GM23338 (cell line): ENCODE measurements around the gene CTNNA3. TPM values are rescaled to one million over a fixed set of nuclear protein-coding genes. Genes with fewer than 3 reads are reported as not detected.
A peak's percentile ranks its signal among the peaks of the same experiment; 100 is the strongest.

ENCODE experiments used
- ATAC-seq: fragments of 200-7000 bp; cut with Tn5 transposase; 3 replicates; pipeline ENCODE4 v1.9.1; 2020
- DNase-seq: peaks from one replicate; pipeline ENCODE4 v3.0.0-alpha.2; 2015; ENCODE audit warnings: low spot score
- H2AFZ ChIP-seq: fragments of 200-600 bp; sonication (generic); 2 replicates; pipeline ENCODE4 v1.8.0; 2016; ENCODE audit warnings: antibody characterized with exemption, mild to moderate bottlenecking, moderate library complexity
- H3F3A ChIP-seq: fragments of 200-600 bp; sonication (generic); replicated peaks from 2 replicates; pipeline ENCODE4 v1.8.0; 2017; ENCODE audit warnings: antibody characterized with exemption, mixed run types, low read depth
- H3K27ac ChIP-seq: fragments of 200-600 bp; sonication (generic); 2 replicates; pipeline ENCODE4 v1.6.1; 2016; ENCODE audit warnings: low read depth
- H3K27me3 ChIP-seq: fragments of 200-600 bp; sonication (generic); 2 replicates; pipeline ENCODE4 v1.8.0; 2016; ENCODE audit warnings: mild to moderate bottlenecking, mixed run types, moderate library complexity; ENCODE audit not compliant: insufficient read depth
- H3K36me3 ChIP-seq: fragments of 200-600 bp; sonication (generic); 2 replicates; pipeline ENCODE4 v1.8.0; 2016; ENCODE audit warnings: mild to moderate bottlenecking; ENCODE audit not compliant: insufficient read depth
- H3K4me1 ChIP-seq: fragments of 200-600 bp; sonication (generic); 2 replicates; pipeline ENCODE4 v1.8.0; 2016; ENCODE audit warnings: mild to moderate bottlenecking, moderate library complexity; ENCODE audit not compliant: insufficient read depth
- H3K4me2 ChIP-seq: fragments of 200-600 bp; sonication (generic); 2 replicates; pipeline ENCODE4 v1.7.1; 2017; ENCODE audit warnings: mixed run types
- H3K4me3 ChIP-seq: fragments of 200-600 bp; sonication (generic); 2 replicates; pipeline ENCODE4 v1.6.1; 2016; ENCODE audit warnings: mixed run types
- H3K79me2 ChIP-seq: fragments of 200-600 bp; sonication (generic); replicated peaks from 2 replicates; pipeline ENCODE4 v1.8.0; 2017; ENCODE audit warnings: mild to moderate bottlenecking; ENCODE audit not compliant: insufficient read depth
- H3K9me2 ChIP-seq: fragments of 200-600 bp; sonication (generic); 2 replicates; pipeline ENCODE4 v1.8.0; 2017; ENCODE audit not compliant: insufficient read depth
- H4K20me1 ChIP-seq: fragments of 200-600 bp; sonication (generic); replicated peaks from 2 replicates; pipeline ENCODE4 v1.8.0; 2017; ENCODE audit warnings: mild to moderate bottlenecking; ENCODE audit not compliant: insufficient read depth
- H3K27ac Mint-ChIP-seq: 2 replicates; pipeline ENCODE4 v1.8.0; 2020; ENCODE audit warnings: inconsistent platforms, mild to moderate bottlenecking, moderate library complexity, mixed read lengths
- H3K27me3 Mint-ChIP-seq: 3 replicates; pipeline ENCODE4 v1.8.0; 2022; ENCODE audit warnings: low read depth, mild to moderate bottlenecking, moderate library complexity, mixed read lengths, inconsistent platforms; ENCODE audit not compliant: insufficient read depth, poor library complexity
- H3K36me3 Mint-ChIP-seq: 3 replicates; pipeline ENCODE4 v1.8.0; 2021; ENCODE audit warnings: low read depth, mild to moderate bottlenecking, inconsistent platforms, moderate library complexity, mixed read lengths
- H3K4me1 Mint-ChIP-seq: 3 replicates; pipeline ENCODE4 v1.8.0; 2020; ENCODE audit warnings: mild to moderate bottlenecking, inconsistent platforms, mixed read lengths
- H3K4me3 Mint-ChIP-seq: 3 replicates; pipeline ENCODE4 v1.8.0; 2021; ENCODE audit warnings: moderate library complexity, mild to moderate bottlenecking, inconsistent platforms, mixed read lengths
- H3K9me3 Mint-ChIP-seq: 3 replicates; pipeline ENCODE4 v1.8.0; 2020; ENCODE audit warnings: moderate library complexity, mild to moderate bottlenecking, inconsistent platforms, mixed read lengths
- CREB1 ChIP-seq: fragments of 250-450 bp; sonication (Bioruptor Pico); IDR thresholded peaks from 2 replicates; pipeline ENCODE4 v1.5.0; 2020; ENCODE audit warnings: low read depth, mild to moderate bottlenecking, moderate library complexity
- EZH2 ChIP-seq: fragments of 200-600 bp; sonication (generic); IDR thresholded peaks from one replicate; pipeline ENCODE4 v1.8.0; 2017; ENCODE audit warnings: antibody characterized with exemption, mild to moderate bottlenecking, low read depth; ENCODE audit not compliant: unreplicated experiment
- EZH2phosphoT487 ChIP-seq: fragments of 200-600 bp; sonication (generic); IDR thresholded peaks from one replicate; pipeline ENCODE4 v1.8.1; 2018; ENCODE audit warnings: antibody characterized with exemption; ENCODE audit not compliant: unreplicated experiment
- JUNB ChIP-seq: IDR thresholded peaks from one replicate; pipeline ENCODE4 v1.6.1; 2016; ENCODE audit warnings: antibody characterized with exemption; ENCODE audit not compliant: unreplicated experiment
- NANOG ChIP-seq: IDR thresholded peaks from 2 replicates; pipeline ENCODE4 v1.6.1; 2016; ENCODE audit warnings: antibody characterized with exemption, borderline replicate concordance
- POLR2AphosphoS5 ChIP-seq: IDR thresholded peaks from 2 replicates; pipeline ENCODE4 v1.6.1; 2016; ENCODE audit warnings: antibody characterized with exemption, low read depth
- STAT1 ChIP-seq: IDR thresholded peaks from one replicate; pipeline ENCODE4 v1.6.1; 2016; ENCODE audit warnings: antibody characterized with exemption; ENCODE audit not compliant: unreplicated experiment
- ZNF114 ChIP-seq: fragments of 250-450 bp; sonication (Bioruptor Pico); IDR thresholded peaks from 2 replicates; pipeline ENCODE4 v1.5.0; 2020; ENCODE audit warnings: mild to moderate bottlenecking, moderate library complexity
- ZNF331 ChIP-seq: fragments of 250-450 bp; sonication (Bioruptor Pico); IDR thresholded peaks from 2 replicates; pipeline ENCODE4 v1.5.0; 2020; ENCODE audit warnings: low read depth, mild to moderate bottlenecking, moderate library complexity
- polyA plus RNA-seq: library from polyadenylated mRNA; unstranded; fragments of >200 nt; fragmentation: Nextera tagmentation; extraction: Ambion mirVana; gene quantifications from 2 replicates; pipeline ENCODE4 v1.2.1, GENCODE V29; 2016
- total RNA-seq: library from RNA; depleted of rRNA; stranded (reverse); fragments of >200 nt; shearing (Covaris generic); gene quantifications from 2 replicates; pipeline ENCODE4 v1.2.3, GENCODE V29; 2014
- TF ChIP-seq, protein P1 (sequence below): IDR thresholded peaks from 2 replicates; pipeline ENCODE4 v1.6.1; 2016; ENCODE audit warnings: antibody characterized with exemption
- TF ChIP-seq, protein P2 (sequence below): IDR thresholded peaks from one replicate; pipeline ENCODE4 v1.6.1; 2018; ENCODE audit warnings: antibody characterized with exemption; ENCODE audit not compliant: unreplicated experiment
- TF ChIP-seq, protein P3 (sequence below): fragments of 250-450 bp; sonication (Bioruptor Pico); IDR thresholded peaks from 2 replicates; pipeline ENCODE4 v1.5.0; 2020; ENCODE audit warnings: mild to moderate bottlenecking, moderate library complexity
- TF ChIP-seq, protein P4 (sequence below), 2 experiments: fragments of 200-600 bp in 1 of 2; sonication (generic) in 1 of 2; conservative IDR thresholded peaks; 2 replicates each; pipeline versions ENCODE4 v1.5.1 to v1.6.1; 2016 to 2017; ENCODE audit warnings: antibody characterized with exemption in 2 of 2, low read depth in 2 of 2, mild to moderate bottlenecking in 2 of 2, moderate library complexity in 1 of 2

Gene CTNNA3
- total and polyA plus RNA-seq, 2 experiments from 2014 or later: 0.71 to 3.3 TPM

DNA sequence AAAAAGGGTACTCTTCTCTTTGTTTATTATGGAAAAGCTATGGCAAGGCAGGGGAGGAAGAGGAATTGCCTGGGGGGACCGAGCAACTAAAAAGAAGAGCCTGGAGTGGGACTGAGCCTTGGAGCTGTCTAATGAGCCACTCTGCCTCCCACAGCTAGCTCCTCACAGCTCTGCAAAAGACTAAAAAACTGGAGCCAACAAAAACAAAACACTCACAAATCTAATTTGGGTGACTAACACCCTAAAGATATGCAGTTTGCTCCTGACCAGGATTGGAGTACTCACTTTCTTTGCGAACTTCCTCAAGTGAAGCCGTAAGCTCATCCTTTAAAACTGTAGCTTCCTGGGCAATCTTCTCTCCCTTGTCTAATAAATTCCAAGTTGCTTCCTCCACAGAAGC, 89.4 kb downstream of the CTNNA3 start:
- no peak for ATAC-seq
- Histone ChIP-seq H3K4me1 (peaks cover 11% of the 10 kb centered on the region; the same call in 1 of the 2 replicates), H3K27ac (peak overlapping the region; percentile 17; the same call in 1 of the 2 replicates), H3K27me3 (no peaks in the 10 kb centered on the region), H4K20me1 (no peaks in the 10 kb centered on the region), H3K36me3 (no peaks in the 10 kb centered on the region), H3K4me3 (no peak overlapping the region), H3K4me2 (no peak overlapping the region), H3K9me2 (no peaks in the 10 kb centered on the region; the same call in 1 of the 2 replicates), H3K79me2 (no peaks in the 10 kb centered on the region), H2AFZ (peak overlapping the region; percentile 60), H3F3A (no peaks in the 10 kb centered on the region)
- Mint-ChIP-seq H3K27me3 (peaks cover 3% of the 10 kb centered on the region), H3K9me3 (no peaks in the 10 kb centered on the region), H3K36me3 (no peaks in the 10 kb centered on the region), H3K27ac (no peak overlapping the region), H3K4me3 (no peak overlapping the region), H3K4me1 (peaks cover 22% of the 10 kb centered on the region)
- no peak for TF ChIP-seq POLR2AphosphoS5
- TF ChIP-seq, protein P1, sequence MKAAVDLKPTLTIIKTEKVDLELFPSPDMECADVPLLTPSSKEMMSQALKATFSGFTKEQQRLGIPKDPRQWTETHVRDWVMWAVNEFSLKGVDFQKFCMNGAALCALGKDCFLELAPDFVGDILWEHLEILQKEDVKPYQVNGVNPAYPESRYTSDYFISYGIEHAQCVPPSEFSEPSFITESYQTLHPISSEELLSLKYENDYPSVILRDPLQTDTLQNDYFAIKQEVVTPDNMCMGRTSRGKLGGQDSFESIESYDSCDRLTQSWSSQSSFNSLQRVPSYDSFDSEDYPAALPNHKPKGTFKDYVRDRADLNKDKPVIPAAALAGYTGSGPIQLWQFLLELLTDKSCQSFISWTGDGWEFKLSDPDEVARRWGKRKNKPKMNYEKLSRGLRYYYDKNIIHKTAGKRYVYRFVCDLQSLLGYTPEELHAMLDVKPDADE: no peak
- no peak for TF ChIP-seq ZNF114
- TF ChIP-seq STAT1: no peak
- no peak for TF ChIP-seq ZNF331
- TF ChIP-seq, protein P2, sequence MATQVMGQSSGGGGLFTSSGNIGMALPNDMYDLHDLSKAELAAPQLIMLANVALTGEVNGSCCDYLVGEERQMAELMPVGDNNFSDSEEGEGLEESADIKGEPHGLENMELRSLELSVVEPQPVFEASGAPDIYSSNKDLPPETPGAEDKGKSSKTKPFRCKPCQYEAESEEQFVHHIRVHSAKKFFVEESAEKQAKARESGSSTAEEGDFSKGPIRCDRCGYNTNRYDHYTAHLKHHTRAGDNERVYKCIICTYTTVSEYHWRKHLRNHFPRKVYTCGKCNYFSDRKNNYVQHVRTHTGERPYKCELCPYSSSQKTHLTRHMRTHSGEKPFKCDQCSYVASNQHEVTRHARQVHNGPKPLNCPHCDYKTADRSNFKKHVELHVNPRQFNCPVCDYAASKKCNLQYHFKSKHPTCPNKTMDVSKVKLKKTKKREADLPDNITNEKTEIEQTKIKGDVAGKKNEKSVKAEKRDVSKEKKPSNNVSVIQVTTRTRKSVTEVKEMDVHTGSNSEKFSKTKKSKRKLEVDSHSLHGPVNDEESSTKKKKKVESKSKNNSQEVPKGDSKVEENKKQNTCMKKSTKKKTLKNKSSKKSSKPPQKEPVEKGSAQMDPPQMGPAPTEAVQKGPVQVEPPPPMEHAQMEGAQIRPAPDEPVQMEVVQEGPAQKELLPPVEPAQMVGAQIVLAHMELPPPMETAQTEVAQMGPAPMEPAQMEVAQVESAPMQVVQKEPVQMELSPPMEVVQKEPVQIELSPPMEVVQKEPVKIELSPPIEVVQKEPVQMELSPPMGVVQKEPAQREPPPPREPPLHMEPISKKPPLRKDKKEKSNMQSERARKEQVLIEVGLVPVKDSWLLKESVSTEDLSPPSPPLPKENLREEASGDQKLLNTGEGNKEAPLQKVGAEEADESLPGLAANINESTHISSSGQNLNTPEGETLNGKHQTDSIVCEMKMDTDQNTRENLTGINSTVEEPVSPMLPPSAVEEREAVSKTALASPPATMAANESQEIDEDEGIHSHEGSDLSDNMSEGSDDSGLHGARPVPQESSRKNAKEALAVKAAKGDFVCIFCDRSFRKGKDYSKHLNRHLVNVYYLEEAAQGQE: no peak
- TF ChIP-seq, protein P3, sequence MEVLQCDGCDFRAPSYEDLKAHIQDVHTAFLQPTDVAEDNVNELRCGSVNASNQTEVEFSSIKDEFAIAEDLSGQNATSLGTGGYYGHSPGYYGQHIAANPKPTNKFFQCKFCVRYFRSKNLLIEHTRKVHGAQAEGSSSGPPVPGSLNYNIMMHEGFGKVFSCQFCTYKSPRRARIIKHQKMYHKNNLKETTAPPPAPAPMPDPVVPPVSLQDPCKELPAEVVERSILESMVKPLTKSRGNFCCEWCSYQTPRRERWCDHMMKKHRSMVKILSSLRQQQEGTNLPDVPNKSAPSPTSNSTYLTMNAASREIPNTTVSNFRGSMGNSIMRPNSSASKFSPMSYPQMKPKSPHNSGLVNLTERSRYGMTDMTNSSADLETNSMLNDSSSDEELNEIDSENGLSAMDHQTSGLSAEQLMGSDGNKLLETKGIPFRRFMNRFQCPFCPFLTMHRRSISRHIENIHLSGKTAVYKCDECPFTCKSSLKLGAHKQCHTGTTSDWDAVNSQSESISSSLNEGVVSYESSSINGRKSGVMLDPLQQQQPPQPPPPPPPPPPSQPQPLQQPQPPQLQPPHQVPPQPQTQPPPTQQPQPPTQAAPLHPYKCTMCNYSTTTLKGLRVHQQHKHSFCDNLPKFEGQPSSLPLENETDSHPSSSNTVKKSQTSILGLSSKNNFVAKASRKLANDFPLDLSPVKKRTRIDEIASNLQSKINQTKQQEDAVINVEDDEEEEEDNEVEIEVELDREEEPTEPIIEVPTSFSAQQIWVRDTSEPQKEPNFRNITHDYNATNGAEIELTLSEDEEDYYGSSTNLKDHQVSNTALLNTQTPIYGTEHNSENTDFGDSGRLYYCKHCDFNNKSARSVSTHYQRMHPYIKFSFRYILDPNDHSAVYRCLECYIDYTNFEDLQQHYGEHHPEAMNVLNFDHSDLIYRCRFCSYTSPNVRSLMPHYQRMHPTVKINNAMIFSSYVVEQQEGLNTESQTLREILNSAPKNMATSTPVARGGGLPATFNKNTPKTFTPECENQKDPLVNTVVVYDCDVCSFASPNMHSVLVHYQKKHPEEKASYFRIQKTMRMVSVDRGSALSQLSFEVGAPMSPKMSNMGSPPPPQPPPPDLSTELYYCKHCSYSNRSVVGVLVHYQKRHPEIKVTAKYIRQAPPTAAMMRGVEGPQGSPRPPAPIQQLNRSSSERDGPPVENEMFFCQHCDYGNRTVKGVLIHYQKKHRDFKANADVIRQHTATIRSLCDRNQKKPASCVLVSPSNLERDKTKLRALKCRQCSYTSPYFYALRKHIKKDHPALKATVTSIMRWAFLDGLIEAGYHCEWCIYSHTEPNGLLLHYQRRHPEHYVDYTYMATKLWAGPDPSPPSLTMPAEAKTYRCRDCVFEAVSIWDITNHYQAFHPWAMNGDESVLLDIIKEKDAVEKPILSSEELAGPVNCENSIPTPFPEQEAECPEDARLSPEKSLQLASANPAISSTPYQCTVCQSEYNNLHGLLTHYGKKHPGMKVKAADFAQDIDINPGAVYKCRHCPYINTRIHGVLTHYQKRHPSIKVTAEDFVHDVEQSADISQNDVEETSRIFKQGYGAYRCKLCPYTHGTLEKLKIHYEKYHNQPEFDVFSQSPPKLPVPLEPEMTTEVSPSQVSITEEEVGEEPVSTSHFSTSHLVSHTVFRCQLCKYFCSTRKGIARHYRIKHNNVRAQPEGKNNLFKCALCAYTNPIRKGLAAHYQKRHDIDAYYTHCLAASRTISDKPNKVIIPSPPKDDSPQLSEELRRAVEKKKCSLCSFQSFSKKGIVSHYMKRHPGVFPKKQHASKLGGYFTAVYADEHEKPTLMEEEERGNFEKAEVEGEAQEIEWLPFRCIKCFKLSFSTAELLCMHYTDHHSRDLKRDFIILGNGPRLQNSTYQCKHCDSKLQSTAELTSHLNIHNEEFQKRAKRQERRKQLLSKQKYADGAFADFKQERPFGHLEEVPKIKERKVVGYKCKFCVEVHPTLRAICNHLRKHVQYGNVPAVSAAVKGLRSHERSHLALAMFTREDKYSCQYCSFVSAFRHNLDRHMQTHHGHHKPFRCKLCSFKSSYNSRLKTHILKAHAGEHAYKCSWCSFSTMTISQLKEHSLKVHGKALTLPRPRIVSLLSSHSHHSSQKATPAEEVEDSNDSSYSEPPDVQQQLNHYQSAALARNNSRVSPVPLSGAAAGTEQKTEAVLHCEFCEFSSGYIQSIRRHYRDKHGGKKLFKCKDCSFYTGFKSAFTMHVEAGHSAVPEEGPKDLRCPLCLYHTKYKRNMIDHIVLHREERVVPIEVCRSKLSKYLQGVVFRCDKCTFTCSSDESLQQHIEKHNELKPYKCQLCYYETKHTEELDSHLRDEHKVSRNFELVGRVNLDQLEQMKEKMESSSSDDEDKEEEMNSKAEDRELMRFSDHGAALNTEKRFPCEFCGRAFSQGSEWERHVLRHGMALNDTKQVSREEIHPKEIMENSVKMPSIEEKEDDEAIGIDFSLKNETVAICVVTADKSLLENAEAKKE (CRISPR knock-in tag): no peak
- no peak for TF ChIP-seq NANOG
- TF ChIP-seq EZH2: no peak
- TF ChIP-seq, protein P4, sequence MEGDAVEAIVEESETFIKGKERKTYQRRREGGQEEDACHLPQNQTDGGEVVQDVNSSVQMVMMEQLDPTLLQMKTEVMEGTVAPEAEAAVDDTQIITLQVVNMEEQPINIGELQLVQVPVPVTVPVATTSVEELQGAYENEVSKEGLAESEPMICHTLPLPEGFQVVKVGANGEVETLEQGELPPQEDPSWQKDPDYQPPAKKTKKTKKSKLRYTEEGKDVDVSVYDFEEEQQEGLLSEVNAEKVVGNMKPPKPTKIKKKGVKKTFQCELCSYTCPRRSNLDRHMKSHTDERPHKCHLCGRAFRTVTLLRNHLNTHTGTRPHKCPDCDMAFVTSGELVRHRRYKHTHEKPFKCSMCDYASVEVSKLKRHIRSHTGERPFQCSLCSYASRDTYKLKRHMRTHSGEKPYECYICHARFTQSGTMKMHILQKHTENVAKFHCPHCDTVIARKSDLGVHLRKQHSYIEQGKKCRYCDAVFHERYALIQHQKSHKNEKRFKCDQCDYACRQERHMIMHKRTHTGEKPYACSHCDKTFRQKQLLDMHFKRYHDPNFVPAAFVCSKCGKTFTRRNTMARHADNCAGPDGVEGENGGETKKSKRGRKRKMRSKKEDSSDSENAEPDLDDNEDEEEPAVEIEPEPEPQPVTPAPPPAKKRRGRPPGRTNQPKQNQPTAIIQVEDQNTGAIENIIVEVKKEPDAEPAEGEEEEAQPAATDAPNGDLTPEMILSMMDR (conservative IDR thresholded peaks at IDR 0.05; ENCODE audit: low read depth in 2 of 2): no peak
- TF ChIP-seq EZH2phosphoT487: no peak
- no peak for TF ChIP-seq CREB1 (CRISPR knock-in tag)
- no peak for TF ChIP-seq JUNB
- DNase-seq: peak; percentile 5
